GM23338 (cell line): Measurements from ENCODE around the gene LRRFIP2. TPM values are rescaled to one million over a fixed set of nuclear protein-coding genes. Genes with fewer than 3 reads are reported as not detected.

Source experiments
- ATAC-seq: fragments of 200-7000 bp; cut with Tn5 transposase; 3 replicates; pipeline ENCODE4 v1.9.1; 2020
- DNase-seq: peaks from one replicate; pipeline ENCODE4 v3.0.0-alpha.2; 2015; ENCODE audit warnings: low spot score
- H2AFZ ChIP-seq: fragments of 200-600 bp; sonication (generic); 2 replicates; pipeline ENCODE4 v1.8.0; 2016; ENCODE audit warnings: antibody characterized with exemption, mild to moderate bottlenecking, moderate library complexity
- H3F3A ChIP-seq: fragments of 200-600 bp; sonication (generic); replicated peaks from 2 replicates; pipeline ENCODE4 v1.8.0; 2017; ENCODE audit warnings: antibody characterized with exemption, mixed run types, low read depth
- H3K27ac ChIP-seq: fragments of 200-600 bp; sonication (generic); 2 replicates; pipeline ENCODE4 v1.6.1; 2016; ENCODE audit warnings: low read depth
- H3K27me3 ChIP-seq: fragments of 200-600 bp; sonication (generic); 2 replicates; pipeline ENCODE4 v1.8.0; 2016; ENCODE audit warnings: mild to moderate bottlenecking, mixed run types, moderate library complexity; ENCODE audit not compliant: insufficient read depth
- H3K36me3 ChIP-seq: fragments of 200-600 bp; sonication (generic); 2 replicates; pipeline ENCODE4 v1.8.0; 2016; ENCODE audit warnings: mild to moderate bottlenecking; ENCODE audit not compliant: insufficient read depth
- H3K4me1 ChIP-seq: fragments of 200-600 bp; sonication (generic); 2 replicates; pipeline ENCODE4 v1.8.0; 2016; ENCODE audit warnings: mild to moderate bottlenecking, moderate library complexity; ENCODE audit not compliant: insufficient read depth
- H3K4me2 ChIP-seq: fragments of 200-600 bp; sonication (generic); 2 replicates; pipeline ENCODE4 v1.7.1; 2017; ENCODE audit warnings: mixed run types
- H3K4me3 ChIP-seq: fragments of 200-600 bp; sonication (generic); 2 replicates; pipeline ENCODE4 v1.6.1; 2016; ENCODE audit warnings: mixed run types
- H3K79me2 ChIP-seq: fragments of 200-600 bp; sonication (generic); replicated peaks from 2 replicates; pipeline ENCODE4 v1.8.0; 2017; ENCODE audit warnings: mild to moderate bottlenecking; ENCODE audit not compliant: insufficient read depth
- H3K9me2 ChIP-seq: fragments of 200-600 bp; sonication (generic); 2 replicates; pipeline ENCODE4 v1.8.0; 2017; ENCODE audit not compliant: insufficient read depth
- H4K20me1 ChIP-seq: fragments of 200-600 bp; sonication (generic); replicated peaks from 2 replicates; pipeline ENCODE4 v1.8.0; 2017; ENCODE audit warnings: mild to moderate bottlenecking; ENCODE audit not compliant: insufficient read depth
- H3K27ac Mint-ChIP-seq: 2 replicates; pipeline ENCODE4 v1.8.0; 2020; ENCODE audit warnings: inconsistent platforms, mild to moderate bottlenecking, moderate library complexity, mixed read lengths
- H3K27me3 Mint-ChIP-seq: 3 replicates; pipeline ENCODE4 v1.8.0; 2022; ENCODE audit warnings: low read depth, mild to moderate bottlenecking, moderate library complexity, mixed read lengths, inconsistent platforms; ENCODE audit not compliant: insufficient read depth, poor library complexity
- H3K36me3 Mint-ChIP-seq: 3 replicates; pipeline ENCODE4 v1.8.0; 2021; ENCODE audit warnings: low read depth, mild to moderate bottlenecking, inconsistent platforms, moderate library complexity, mixed read lengths
- H3K4me1 Mint-ChIP-seq: 3 replicates; pipeline ENCODE4 v1.8.0; 2020; ENCODE audit warnings: mild to moderate bottlenecking, inconsistent platforms, mixed read lengths
- H3K4me3 Mint-ChIP-seq: 3 replicates; pipeline ENCODE4 v1.8.0; 2021; ENCODE audit warnings: moderate library complexity, mild to moderate bottlenecking, inconsistent platforms, mixed read lengths
- H3K9me3 Mint-ChIP-seq: 3 replicates; pipeline ENCODE4 v1.8.0; 2020; ENCODE audit warnings: moderate library complexity, mild to moderate bottlenecking, inconsistent platforms, mixed read lengths
- CREB1 ChIP-seq: fragments of 250-450 bp; sonication (Bioruptor Pico); IDR thresholded peaks from 2 replicates; pipeline ENCODE4 v1.5.0; 2020; ENCODE audit warnings: low read depth, mild to moderate bottlenecking, moderate library complexity
- ETS1 ChIP-seq: IDR thresholded peaks from 2 replicates; pipeline ENCODE4 v1.6.1; 2016; ENCODE audit warnings: antibody characterized with exemption
- EZH2 ChIP-seq: fragments of 200-600 bp; sonication (generic); IDR thresholded peaks from one replicate; pipeline ENCODE4 v1.8.0; 2017; ENCODE audit warnings: antibody characterized with exemption, mild to moderate bottlenecking, low read depth; ENCODE audit not compliant: unreplicated experiment
- EZH2phosphoT487 ChIP-seq: fragments of 200-600 bp; sonication (generic); IDR thresholded peaks from one replicate; pipeline ENCODE4 v1.8.1; 2018; ENCODE audit warnings: antibody characterized with exemption; ENCODE audit not compliant: unreplicated experiment
- JUNB ChIP-seq: IDR thresholded peaks from one replicate; pipeline ENCODE4 v1.6.1; 2016; ENCODE audit warnings: antibody characterized with exemption; ENCODE audit not compliant: unreplicated experiment
- NANOG ChIP-seq: IDR thresholded peaks from 2 replicates; pipeline ENCODE4 v1.6.1; 2016; ENCODE audit warnings: antibody characterized with exemption, borderline replicate concordance
- POLR2AphosphoS5 ChIP-seq: IDR thresholded peaks from 2 replicates; pipeline ENCODE4 v1.6.1; 2016; ENCODE audit warnings: antibody characterized with exemption, low read depth
- REST ChIP-seq: IDR thresholded peaks from one replicate; pipeline ENCODE4 v1.6.1; 2018; ENCODE audit warnings: antibody characterized with exemption; ENCODE audit not compliant: unreplicated experiment
- STAT1 ChIP-seq: IDR thresholded peaks from one replicate; pipeline ENCODE4 v1.6.1; 2016; ENCODE audit warnings: antibody characterized with exemption; ENCODE audit not compliant: unreplicated experiment
- ZNF114 ChIP-seq: fragments of 250-450 bp; sonication (Bioruptor Pico); IDR thresholded peaks from 2 replicates; pipeline ENCODE4 v1.5.0; 2020; ENCODE audit warnings: mild to moderate bottlenecking, moderate library complexity
- ZNF331 ChIP-seq: fragments of 250-450 bp; sonication (Bioruptor Pico); IDR thresholded peaks from 2 replicates; pipeline ENCODE4 v1.5.0; 2020; ENCODE audit warnings: low read depth, mild to moderate bottlenecking, moderate library complexity
- ZNF462 ChIP-seq: fragments of 250-450 bp; sonication (Bioruptor Pico); IDR thresholded peaks from 2 replicates; pipeline ENCODE4 v1.5.0; 2020; ENCODE audit warnings: mild to moderate bottlenecking, moderate library complexity
- polyA plus RNA-seq: library from polyadenylated mRNA; unstranded; fragments of >200 nt; fragmentation: Nextera tagmentation; extraction: Ambion mirVana; gene quantifications from 2 replicates; pipeline ENCODE4 v1.2.1, GENCODE V29; 2016
- total RNA-seq: library from RNA; depleted of rRNA; stranded (reverse); fragments of >200 nt; shearing (Covaris generic); gene quantifications from 2 replicates; pipeline ENCODE4 v1.2.3, GENCODE V29; 2014

The LRRFIP2 gene
- total and polyA plus RNA-seq, 2 experiments from 2014 or later = 20.3 to 29.0 TPM

GRCh38 chr3:37218206-37218605 lies 43.8 kb upstream of the LRRFIP2 start:
- Histone ChIP-seq H3K4me3 (no peak overlapping the region), H3F3A (no peaks in the 10 kb centered on the region), H4K20me1 (no peaks in the 10 kb centered on the region), H3K27me3 (no peaks in the 10 kb centered on the region), H3K4me1 (no peaks in the 10 kb centered on the region), H3K27ac (no peak overlapping the region), H3K9me2 (no peaks in the 10 kb centered on the region), H3K4me2 (no peak overlapping the region), H3K36me3 (no peaks in the 10 kb centered on the region), H2AFZ (no peak overlapping the region), H3K79me2 (no peaks in the 10 kb centered on the region)
- DNase-seq (no peak), ATAC-seq (no peak)
- no peak overlapping the region for H3K27ac Mint-ChIP-seq
- peaks cover 7% of the 10 kb centered on the region for H3K27me3 Mint-ChIP-seq
- H3K4me1 Mint-ChIP-seq = no peaks in the 10 kb centered on the region
- TF ChIP-seq STAT1 (no peak), ZNF114 (CRISPR knock-in tag) (no peak), POLR2AphosphoS5 (no peak), REST (no peak), CREB1 (CRISPR knock-in tag) (no peak), ETS1 (no peak), EZH2phosphoT487 (no peak), EZH2 (no peak), JUNB (no peak), NANOG (no peak), ZNF462 (CRISPR knock-in tag) (no peak), ZNF331 (no peak)
- H3K9me3 Mint-ChIP-seq = peaks cover 17% of the 10 kb centered on the region
- H3K4me3 Mint-ChIP-seq = no peak overlapping the region
- no peaks in the 10 kb centered on the region; the same call in 2 of the 3 replicates for H3K36me3 Mint-ChIP-seq
